ENCODE results near the gene SS18. TPM values are rescaled to one million over a fixed set of nuclear protein-coding genes. Genes with fewer than 3 reads are reported as not detected.

Gene SS18
- polyA plus RNA-seq, 3 donors from 2014 or later = 25.0 to 50.8 (median 39.6) TPM

- peaks cover 11 to 33% (median 16%) of the 10 kb centered on the region in 3 donors for H3K36me3 Mint-ChIP-seq
- no peaks in the 10 kb centered on the region for H3K9me3 Mint-ChIP-seq
- H3K4me1 Mint-ChIP-seq = peaks cover 6 to 47% of the 10 kb centered on the region in 2 donors
- DNase-seq = no peak
- H3K27me3 Mint-ChIP-seq (ENCODE audit: low read depth in 3 of 3) = peaks cover 0 to 2% (median 0%) of the 10 kb centered on the region in 3 donors
- H3K27ac Mint-ChIP-seq = no peak overlapping the region
- no peak overlapping the region for H3K4me3 Mint-ChIP-seq
These were observed 37.9 kb downstream of the SS18 start for GRCh38 chr18:26052505-26052904.

- Mint-ChIP-seq H3K9me3 (no peaks in the 10 kb centered on the region), H3K27me3 (ENCODE audit: low read depth in 3 of 3) (peaks cover 0 to 2% (median 0%) of the 10 kb centered on the region in 3 donors), H3K27ac (peak overlapping the region in 1 of 6 donors; percentile 49), H3K4me1 (peaks cover 6 to 44% of the 10 kb centered on the region in 2 donors), H3K4me3 (no peak overlapping the region), H3K36me3 (peaks cover 9 to 27% (median 10%) of the 10 kb centered on the region in 3 donors)
- no peak for DNase-seq
These were observed 38.6 kb downstream of the SS18 start for GRCh38 chr18:26051843-26052242.

- H3K27ac Mint-ChIP-seq = peak overlapping the region in 2 of 6 donors; percentile 54 to 57
- no peak overlapping the region for H3K4me3 Mint-ChIP-seq
These were observed 43.9 kb downstream of the SS18 start for GRCh38 chr18:26046419-26047077.

DNA sequence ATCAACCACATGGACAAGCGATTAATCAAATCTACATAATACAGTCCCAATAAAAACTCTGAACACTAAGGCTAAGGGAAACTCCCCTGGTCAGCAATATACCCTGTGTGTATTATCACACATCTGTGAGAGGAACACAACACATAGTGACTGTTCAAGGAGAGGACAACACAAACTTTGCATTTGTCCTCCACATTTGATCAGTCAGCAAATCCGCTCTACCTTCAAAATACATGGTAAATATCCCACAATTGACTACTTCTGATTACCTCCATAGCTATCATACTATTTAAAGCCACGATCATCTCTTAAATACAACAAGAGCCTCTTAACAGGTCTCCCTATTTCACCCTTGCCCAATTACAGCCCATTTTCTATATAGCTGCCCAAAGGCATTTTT is 45.6 kb downstream of the SS18 start:
- no peaks in the 10 kb centered on the region for H3K9me3 Mint-ChIP-seq
- no peaks in the 10 kb centered on the region for H3K27me3 Mint-ChIP-seq (ENCODE audit: low read depth in 3 of 3)
- H3K4me3 Mint-ChIP-seq = no peak overlapping the region
- no peak overlapping the region for H3K27ac Mint-ChIP-seq
- H3K36me3 Mint-ChIP-seq = peaks cover 12 to 23% (median 14%) of the 10 kb centered on the region in 3 donors
- no peak for DNase-seq
- peaks cover 30 to 67% of the 10 kb centered on the region in 2 donors for H3K4me1 Mint-ChIP-seq

More at GRCh38 chr18:26046419-26047077, 43.9 kb downstream of the SS18 start:
- Mint-ChIP-seq H3K36me3 (peaks cover 12 to 26% (median 14%) of the 10 kb centered on the region in 3 donors), H3K9me3 (no peaks in the 10 kb centered on the region), H3K4me1 (peaks cover 20 to 59% of the 10 kb centered on the region in 2 donors), H3K27me3 (ENCODE audit: low read depth in 3 of 3) (no peaks in the 10 kb centered on the region)
- DNase-seq = no peak

DNA sequence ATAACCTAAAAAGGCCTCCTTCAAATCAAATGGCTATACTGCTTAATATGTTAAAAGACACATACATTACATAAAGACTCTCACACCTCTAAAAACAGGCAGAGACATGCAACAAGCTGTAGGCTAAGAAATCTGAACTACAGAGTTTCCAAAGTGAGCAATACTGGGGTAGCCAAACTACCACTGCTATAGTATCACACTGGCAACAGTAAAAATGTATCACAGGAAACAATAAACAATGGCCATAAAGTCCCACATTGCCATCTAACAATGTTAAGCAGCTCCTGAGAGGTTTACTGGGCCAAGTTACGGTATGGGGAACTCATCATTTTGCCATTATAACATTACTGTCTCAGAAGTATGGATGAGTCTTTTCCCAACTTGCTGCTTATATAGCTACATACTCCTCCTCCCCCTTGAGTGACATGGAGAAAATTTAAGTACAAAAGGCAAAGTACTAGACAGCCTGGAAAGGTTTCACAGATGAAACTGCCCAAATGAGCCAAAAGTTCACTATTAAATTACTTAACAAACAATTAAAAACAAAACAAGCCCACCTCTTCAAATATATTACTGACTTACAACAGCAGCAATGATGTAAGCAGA is 50.3 kb downstream of the SS18 start:
- peak overlapping the region in 4 of 6 donors; percentile 0 to 82 (median 32) for H3K27ac Mint-ChIP-seq
- H3K36me3 Mint-ChIP-seq = peaks cover 14 to 22% (median 18%) of the 10 kb centered on the region in 3 donors
- peaks cover 27 to 56% of the 10 kb centered on the region in 2 donors for H3K4me1 Mint-ChIP-seq
- no peak overlapping the region for H3K4me3 Mint-ChIP-seq
- DNase-seq = no peak
- no peaks in the 10 kb centered on the region for H3K9me3 Mint-ChIP-seq
- no peaks in the 10 kb centered on the region for H3K27me3 Mint-ChIP-seq (ENCODE audit: low read depth in 3 of 3)

- DNase-seq = no peak
- Mint-ChIP-seq H3K4me3 (no peak overlapping the region), H3K27me3 (ENCODE audit: low read depth in 3 of 3) (no peaks in the 10 kb centered on the region), H3K9me3 (no peaks in the 10 kb centered on the region), H3K4me1 (peaks cover 25 to 51% of the 10 kb centered on the region in 2 donors), H3K27ac (no peak overlapping the region), H3K36me3 (peaks cover 13 to 21% (median 18%) of the 10 kb centered on the region in 3 donors)
These were observed 51.2 kb downstream of the SS18 start for GRCh38 chr18:26039203-26039602.

DNA sequence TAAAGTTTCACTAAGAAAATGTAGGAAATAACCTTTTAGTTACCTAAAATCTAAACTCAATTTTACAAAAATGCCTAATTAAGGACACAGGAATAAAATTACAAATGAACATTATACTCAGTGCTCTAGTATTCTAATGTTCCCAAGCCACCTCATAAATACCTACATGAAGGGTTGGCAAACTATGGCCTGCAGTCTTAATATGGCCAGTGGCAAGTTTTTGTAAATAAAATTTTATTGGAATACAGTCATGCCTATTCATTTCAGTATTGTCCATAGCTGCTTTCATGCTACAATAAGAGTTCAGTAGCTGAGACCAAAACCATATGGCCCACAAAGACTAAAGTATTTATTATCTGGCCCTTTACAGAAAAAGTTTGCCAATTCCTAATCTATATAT is 53.8 kb downstream of the SS18 start:
- no peak overlapping the region for H3K27ac Mint-ChIP-seq

GRCh38 chr18:26034850-26035497 is 55.4 kb downstream of the SS18 start:
- H3K27ac Mint-ChIP-seq = no peak overlapping the region
- no peaks in the 10 kb centered on the region for H3K9me3 Mint-ChIP-seq
- H3K27me3 Mint-ChIP-seq (ENCODE audit: low read depth in 3 of 3) = no peaks in the 10 kb centered on the region

More for the DNA sequence above, 53.8 kb downstream of the SS18 start:
- DNase-seq = no peak
- Mint-ChIP-seq H3K4me3 (no peak overlapping the region), H3K4me1 (peaks cover 18 to 33% of the 10 kb centered on the region in 2 donors), H3K9me3 (no peaks in the 10 kb centered on the region), H3K27me3 (ENCODE audit: low read depth in 3 of 3) (no peaks in the 10 kb centered on the region), H3K36me3 (peaks cover 16 to 40% (median 37%) of the 10 kb centered on the region in 3 donors)

GRCh38 chr18:26022585-26022984 is 67.8 kb downstream of the SS18 start:
- Mint-ChIP-seq H3K9me3 (peaks cover 0 to 1% (median 0%) of the 10 kb centered on the region in 6 donors), H3K27ac (no peak overlapping the region), H3K4me3 (no peak overlapping the region), H3K36me3 (peaks cover 37 to 64% (median 48%) of the 10 kb centered on the region in 3 donors), H3K4me1 (peaks cover 8 to 25% of the 10 kb centered on the region in 2 donors), H3K27me3 (ENCODE audit: low read depth in 3 of 3) (no peaks in the 10 kb centered on the region)
- DNase-seq = no peak

More at GRCh38 chr18:26034850-26035497, 55.4 kb downstream of the SS18 start:
- DNase-seq = no peak
- Mint-ChIP-seq H3K4me1 (peaks cover 6 to 27% of the 10 kb centered on the region in 2 donors), H3K36me3 (peaks cover 30 to 52% (median 51%) of the 10 kb centered on the region in 3 donors), H3K4me3 (no peak overlapping the region)

- Mint-ChIP-seq H3K4me3 (no peak overlapping the region), H3K27me3 (ENCODE audit: low read depth in 3 of 3) (no peaks in the 10 kb centered on the region), H3K27ac (peak overlapping the region in 3 of 6 donors; percentile 28 to 67 (median 29)), H3K36me3 (peaks cover 43 to 73% (median 49%) of the 10 kb centered on the region in 3 donors), H3K9me3 (peaks cover 0 to 1% (median 0%) of the 10 kb centered on the region in 6 donors), H3K4me1 (peaks cover 8 to 25% of the 10 kb centered on the region in 2 donors)
- DNase-seq = no peak
These were observed 69.2 kb downstream of the SS18 start for GRCh38 chr18:26021061-26021754.

DNA sequence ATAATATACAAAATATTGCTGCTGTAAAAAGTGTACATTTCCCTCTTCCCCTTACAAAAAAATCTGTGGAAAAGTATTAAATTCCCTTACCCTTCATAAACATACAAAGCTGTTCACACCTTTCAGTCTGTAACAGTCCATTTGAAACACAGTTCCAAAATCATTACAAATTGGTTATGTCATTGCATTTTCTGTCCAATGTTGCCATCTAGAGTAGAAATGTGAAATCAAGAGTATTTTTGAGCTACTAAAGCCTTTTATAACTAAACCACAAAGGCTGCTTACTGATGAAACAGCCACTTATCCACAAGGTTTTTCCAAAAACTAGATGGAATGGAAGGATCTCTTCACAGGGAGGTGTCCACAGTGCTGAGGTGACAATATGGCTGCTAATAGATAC is 72.5 kb downstream of the SS18 start:
- no peak for DNase-seq
- H3K36me3 Mint-ChIP-seq = peaks cover 31 to 62% (median 47%) of the 10 kb centered on the region in 3 donors
- peaks cover 0 to 9% of the 10 kb centered on the region in 2 donors for H3K4me1 Mint-ChIP-seq
- H3K9me3 Mint-ChIP-seq = peaks cover 0 to 1% (median 0%) of the 10 kb centered on the region in 6 donors
- no peak overlapping the region for H3K4me3 Mint-ChIP-seq
- no peak overlapping the region for H3K27ac Mint-ChIP-seq
- H3K27me3 Mint-ChIP-seq (ENCODE audit: low read depth in 3 of 3) = no peaks in the 10 kb centered on the region

- no peaks in the 10 kb centered on the region for H3K4me1 Mint-ChIP-seq
- no peak for DNase-seq
- no peak overlapping the region for H3K4me3 Mint-ChIP-seq
- H3K9me3 Mint-ChIP-seq = no peaks in the 10 kb centered on the region
- H3K27ac Mint-ChIP-seq = peak overlapping the region in 1 of 6 donors; percentile 17
- peaks cover 32 to 43% (median 39%) of the 10 kb centered on the region in 3 donors for H3K36me3 Mint-ChIP-seq
- no peaks in the 10 kb centered on the region for H3K27me3 Mint-ChIP-seq (ENCODE audit: low read depth in 3 of 3)
These were observed 76.0 kb downstream of the SS18 start for GRCh38 chr18:26014462-26014861.

DNA sequence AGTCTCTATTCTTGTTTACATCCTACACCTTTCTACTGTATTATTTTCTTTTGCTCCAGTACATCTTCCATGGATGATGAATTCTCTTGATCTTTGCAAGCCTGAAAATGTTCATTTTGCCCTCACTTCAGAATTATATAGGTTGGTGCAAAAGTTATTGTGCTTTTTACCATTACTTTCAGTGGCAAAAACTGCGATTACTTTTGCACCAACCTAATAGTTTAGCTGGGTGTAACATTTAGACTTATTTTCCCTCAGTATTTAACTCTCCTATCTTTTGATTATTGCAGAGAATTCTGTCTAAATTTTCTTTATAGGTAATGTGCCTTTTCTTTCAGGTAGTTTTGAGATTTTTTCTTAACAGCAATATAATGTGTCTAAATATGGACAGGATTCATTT is 81.8 kb downstream of the SS18 start:
- Mint-ChIP-seq H3K9me3 (no peaks in the 10 kb centered on the region), H3K27ac (no peak overlapping the region), H3K27me3 (ENCODE audit: low read depth in 3 of 3) (no peaks in the 10 kb centered on the region), H3K36me3 (peaks cover 3 to 15% (median 15%) of the 10 kb centered on the region in 3 donors), H3K4me1 (no peaks in the 10 kb centered on the region), H3K4me3 (no peak overlapping the region)
- DNase-seq = no peak
